ENCODE measurements around the gene MYLK2. TPM values are rescaled to one million over a fixed set of nuclear protein-coding genes. Genes with fewer than 3 reads are reported as not detected.

The MYLK2 gene
- polyA plus RNA-seq, 1 donor from 2014 or later: 0.22 TPM

GRCh38 chr20:31820228-31820627 is 1.1 kb downstream of the MYLK2 start:
- H3K27ac ChIP-seq (ENCODE audit: low read length): no peak overlapping the region
- TF ChIP-seq RAD21 (conservative IDR thresholded peaks at IDR 0.05): no peak
- no peak for TF ChIP-seq SMC3 (conservative IDR thresholded peaks at IDR 0.05; ENCODE audit: poor library complexity)
- TF ChIP-seq TAF1 (IDR thresholded peaks at IDR 0.05; ENCODE audit: low read depth): no peak
- TF ChIP-seq REST (IDR thresholded peaks at IDR 0.05; ENCODE audit: borderline replicate concordance): no peak
- TF ChIP-seq EP300 (conservative IDR thresholded peaks at IDR 0.05; ENCODE audit: poor library complexity, severe bottlenecking): no peak
- TF ChIP-seq POLR2AphosphoS5 (IDR thresholded peaks at IDR 0.05): no peak
- TF ChIP-seq EZH2 (IDR thresholded peaks at IDR 0.05; ENCODE audit: borderline replicate concordance, insufficient read depth, low read length, poor library complexity, severe bottlenecking): no peak
- TF ChIP-seq CTCF (IDR thresholded peaks at IDR 0.05; ENCODE audit: poor library complexity, severe bottlenecking): no peak
- no peak for TF ChIP-seq MXI1 (conservative IDR thresholded peaks at IDR 0.05; ENCODE audit: poor library complexity, severe bottlenecking)
- H3K27me3 ChIP-seq (ENCODE audit: insufficient read depth, low read depth, low read length): no peaks in the 10 kb centered on the region
- H3K9ac ChIP-seq (ENCODE audit: low read length): no peak overlapping the region
- H3K4me2 ChIP-seq (ENCODE audit: low read length): no peak overlapping the region
- no peak overlapping the region for H2AFZ ChIP-seq (ENCODE audit: low read depth, low read length)
- H4K20me1 ChIP-seq (ENCODE audit: insufficient read depth): no peaks in the 10 kb centered on the region
- no peaks in the 10 kb centered on the region for H3K9me2 ChIP-seq (ENCODE audit: insufficient read depth, low read length)
- H3K9me3 ChIP-seq (ENCODE audit: low read length): no peaks in the 10 kb centered on the region
- H3K79me2 ChIP-seq (replicated peaks; ENCODE audit: insufficient read depth, low read length): no peaks in the 10 kb centered on the region
- H3K36me3 ChIP-seq (ENCODE audit: insufficient read depth, low read length): no peaks in the 10 kb centered on the region
- H3F3A ChIP-seq (ENCODE audit: insufficient read depth, low read length, poor library complexity, severe bottlenecking): no peaks in the 10 kb centered on the region
- no peak overlapping the region for H3K4me3 ChIP-seq (ENCODE audit: low read length)

- TF ChIP-seq REST (IDR thresholded peaks at IDR 0.05; ENCODE audit: borderline replicate concordance) (no peak), EP300 (conservative IDR thresholded peaks at IDR 0.05; ENCODE audit: poor library complexity, severe bottlenecking) (no peak), SMC3 (conservative IDR thresholded peaks at IDR 0.05; ENCODE audit: poor library complexity) (no peak), RAD21 (conservative IDR thresholded peaks at IDR 0.05) (no peak), CTCF (IDR thresholded peaks at IDR 0.05; ENCODE audit: poor library complexity, severe bottlenecking) (no peak)
- H3K27ac ChIP-seq (ENCODE audit: low read length): no peak overlapping the region
- H3K9me2 ChIP-seq (ENCODE audit: insufficient read depth, low read length): no peaks in the 10 kb centered on the region
- H3K9me3 ChIP-seq (ENCODE audit: low read length): no peaks in the 10 kb centered on the region
- no peaks in the 10 kb centered on the region for H4K20me1 ChIP-seq (ENCODE audit: insufficient read depth)
- no peaks in the 10 kb centered on the region for H3F3A ChIP-seq (ENCODE audit: insufficient read depth, low read length, poor library complexity, severe bottlenecking)
- H3K9ac ChIP-seq (ENCODE audit: low read length): no peak overlapping the region
- H3K79me2 ChIP-seq (replicated peaks; ENCODE audit: insufficient read depth, low read length): no peaks in the 10 kb centered on the region
- H3K4me2 ChIP-seq (ENCODE audit: low read length): no peak overlapping the region
- H3K36me3 ChIP-seq (ENCODE audit: insufficient read depth, low read length): no peaks in the 10 kb centered on the region
- no peak overlapping the region for H3K4me3 ChIP-seq (ENCODE audit: low read length)
- H2AFZ ChIP-seq (ENCODE audit: low read depth, low read length): no peak overlapping the region
- H3K27me3 ChIP-seq (ENCODE audit: insufficient read depth, low read depth, low read length): no peaks in the 10 kb centered on the region
Measured at GRCh38 chr20:31821427-31821826, 2.3 kb downstream of the MYLK2 start.

Measured in neural cell (in vitro differentiated cells).